Measurements from ENCODE around the gene DUSP21. TPM values are rescaled to one million over a fixed set of nuclear protein-coding genes. Genes with fewer than 3 reads are reported as not detected.
"Not testable (repeated sequence)": the region's sequence is repeated elsewhere in the genome, so short reads cannot be mapped to it uniquely, and the experiment has no call there.

The DUSP21 gene
- total and polyA plus RNA-seq, 2 of the 4 experiments (the other 2 are of a cell fraction) = not detected

DNA sequence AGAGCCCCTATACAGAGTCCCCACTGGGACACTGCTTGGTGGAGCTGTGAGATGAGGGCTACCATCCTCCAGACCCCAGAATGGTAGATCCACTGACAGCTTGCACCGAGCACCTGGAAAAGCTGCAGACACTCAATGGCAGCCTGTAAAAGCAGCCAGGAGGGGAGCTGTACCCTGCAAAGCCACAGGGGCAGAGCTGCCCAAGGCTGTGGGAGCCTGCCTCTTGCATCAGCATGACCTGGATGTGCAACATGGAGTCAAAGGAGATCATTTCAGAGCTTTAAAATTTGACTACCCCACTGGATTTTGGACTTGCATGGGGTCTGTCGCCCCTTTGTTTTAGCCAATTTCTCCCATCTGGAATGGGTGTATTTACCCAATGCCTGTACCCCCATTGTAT, 20.6 kb upstream of the DUSP21 start:
- H3K27ac ChIP-seq (ENCODE audit: insufficient read depth, low read length); H3K23ac ChIP-seq (ENCODE audit: low read depth, low read length); H3K9me3 ChIP-seq (ENCODE audit: control insufficient read depth, insufficient read depth, low read length); H2BK20ac ChIP-seq (ENCODE audit: low read depth, low read length); H2BK15ac ChIP-seq (ENCODE audit: low read depth, low read length); H3K4me2 ChIP-seq (ENCODE audit: low read depth, low read length); H3K4ac ChIP-seq (ENCODE audit: low read depth, low read length); H3K4me1 ChIP-seq (ENCODE audit: control insufficient read depth, insufficient read depth, low read length); H3K14ac ChIP-seq (replicated peaks; ENCODE audit: low read depth, low read length); H4K8ac ChIP-seq (ENCODE audit: low read depth in 2 of 2, low read length in 2 of 2); H3K79me1 ChIP-seq (ENCODE audit: low read depth in 1 of 2, low read length in 2 of 2); H4K5ac ChIP-seq (ENCODE audit: low read depth, low read length); DNase-seq; H3K18ac ChIP-seq (ENCODE audit: low read depth, low read length); H3K9ac ChIP-seq (ENCODE audit: low read depth, low read length); intact Hi-C loops (cut with micrococcal nuclease); H3K4me3 ChIP-seq (ENCODE audit: insufficient read depth, low read depth, low read length); H4K91ac ChIP-seq (ENCODE audit: insufficient read depth, low read depth, low read length); H2BK5ac ChIP-seq (ENCODE audit: low read depth, low read length, poor library complexity, severe bottlenecking); ATAC-seq (ENCODE audit: low read depth); H3K56ac ChIP-seq (ENCODE audit: extremely low read depth, insufficient read depth, low read length); BruUV-seq (replicated peaks); H3K9me1 ChIP-seq (ENCODE audit: insufficient read depth, low read length); CTCF ChIA-PET; H2AFZ ChIP-seq (replicated peaks; ENCODE audit: low read length, poor library complexity); in situ Hi-C loops (cut with MboI; ENCODE audit: low sequenced_read_pairs); H2AK9ac ChIP-seq (replicated peaks; ENCODE audit: low read depth, low read length, poor library complexity); H2AK5ac ChIP-seq (ENCODE audit: low read depth, low read length); POLR2A ChIA-PET (ENCODE audit: unreplicated experiment); H3K36me3 ChIP-seq (ENCODE audit: control insufficient read depth, insufficient read depth, low read length); dilution Hi-C loops (cut with HindIII; ENCODE audit: low sequenced_read_pairs, unreplicated experiment); H3K27me3 ChIP-seq (ENCODE audit: control insufficient read depth, insufficient read depth, low read length); H2BK120ac ChIP-seq (ENCODE audit: low read depth, low read length); H4K20me1 ChIP-seq (ENCODE audit: insufficient read depth, low read length): not testable (repeated sequence)
- WGBS, 2 experiments (ENCODE audit: extremely low coverage in 2 of 2, insufficient read length in 1 of 2) = no CpG with 5 or more reads among the region's 2 CpGs
